Subcutaneous adipose tissue (tissue), 4 donors: ENCODE results near the gene SENP6. TPM values are rescaled to one million over a fixed set of nuclear protein-coding genes. Genes with fewer than 3 reads are reported as not detected.

Experiments used
- total RNA-seq, 4 donors: library from RNA; depleted of rRNA; stranded (reverse); fragments of >200 nt; gene quantifications; one replicate each; pipeline ENCODE4 v1.1.0, GENCODE V29; 2016
- TF ChIP-seq, protein P1 (sequence below): fragments of 450-650 bp; IDR thresholded peaks from one replicate; pipeline ENCODE4 v1.5.1; 2016; ENCODE audit warnings: low read depth, mild to moderate bottlenecking, control low read depth, antibody characterized with exemption, moderate library complexity

Gene SENP6
- total RNA-seq, 4 donors from 2014 or later, result 100 to 177 (median 105) TPM

DNA sequence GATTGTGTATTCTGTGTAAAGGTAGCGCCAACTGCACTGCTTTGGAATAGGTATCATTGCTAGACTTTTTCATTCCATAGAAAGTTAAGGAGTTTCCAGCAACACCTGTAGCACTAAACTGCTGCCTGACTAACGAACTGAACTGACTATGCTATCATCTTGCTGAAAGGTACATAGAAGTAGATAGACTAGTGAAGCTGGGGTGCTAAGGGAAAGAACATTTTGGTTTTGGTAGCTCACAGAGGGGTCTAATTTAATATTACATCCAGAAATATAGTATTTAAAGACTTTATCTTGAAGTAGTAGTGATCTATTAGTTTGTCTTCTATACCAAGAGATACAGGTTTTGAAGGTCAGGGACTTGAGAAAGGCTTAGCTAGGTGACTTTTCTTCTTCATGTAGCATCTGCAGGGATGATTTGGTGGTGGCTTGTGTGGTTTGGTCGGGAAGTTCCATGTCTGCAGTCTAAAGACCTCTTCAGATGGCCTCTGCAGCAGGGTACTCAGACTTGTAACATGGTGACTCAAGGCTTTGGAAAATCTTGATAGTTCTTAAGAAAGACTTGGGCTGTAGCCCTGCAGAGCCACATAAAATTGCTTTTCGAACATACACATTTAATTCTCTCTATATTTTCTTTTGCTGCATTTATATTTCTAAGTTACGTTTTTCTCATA is 10.2 kb downstream of the SENP6 start:
- TF ChIP-seq, protein P1, sequence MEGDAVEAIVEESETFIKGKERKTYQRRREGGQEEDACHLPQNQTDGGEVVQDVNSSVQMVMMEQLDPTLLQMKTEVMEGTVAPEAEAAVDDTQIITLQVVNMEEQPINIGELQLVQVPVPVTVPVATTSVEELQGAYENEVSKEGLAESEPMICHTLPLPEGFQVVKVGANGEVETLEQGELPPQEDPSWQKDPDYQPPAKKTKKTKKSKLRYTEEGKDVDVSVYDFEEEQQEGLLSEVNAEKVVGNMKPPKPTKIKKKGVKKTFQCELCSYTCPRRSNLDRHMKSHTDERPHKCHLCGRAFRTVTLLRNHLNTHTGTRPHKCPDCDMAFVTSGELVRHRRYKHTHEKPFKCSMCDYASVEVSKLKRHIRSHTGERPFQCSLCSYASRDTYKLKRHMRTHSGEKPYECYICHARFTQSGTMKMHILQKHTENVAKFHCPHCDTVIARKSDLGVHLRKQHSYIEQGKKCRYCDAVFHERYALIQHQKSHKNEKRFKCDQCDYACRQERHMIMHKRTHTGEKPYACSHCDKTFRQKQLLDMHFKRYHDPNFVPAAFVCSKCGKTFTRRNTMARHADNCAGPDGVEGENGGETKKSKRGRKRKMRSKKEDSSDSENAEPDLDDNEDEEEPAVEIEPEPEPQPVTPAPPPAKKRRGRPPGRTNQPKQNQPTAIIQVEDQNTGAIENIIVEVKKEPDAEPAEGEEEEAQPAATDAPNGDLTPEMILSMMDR, result no peak

DNA sequence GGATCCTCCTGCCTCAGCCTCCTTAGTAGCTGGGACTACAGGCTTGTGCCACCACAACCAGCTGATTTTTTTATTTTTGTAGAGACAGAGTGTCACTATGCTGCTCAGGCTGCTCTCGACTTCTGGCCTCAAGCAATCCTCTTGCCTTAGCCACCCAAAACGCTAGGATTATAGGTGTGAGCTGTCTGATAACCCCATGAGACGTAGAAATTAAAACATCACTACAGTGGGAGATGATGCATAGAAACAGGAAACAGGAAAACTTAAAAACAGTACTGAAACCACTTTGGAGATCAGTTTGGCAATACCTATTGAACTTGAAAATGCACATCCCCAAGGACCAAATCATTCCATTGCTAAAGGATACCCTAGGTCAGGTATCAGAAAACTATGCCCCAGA is 10.8 kb downstream of the SENP6 start:
- TF ChIP-seq, protein P1, result no peak

DNA sequence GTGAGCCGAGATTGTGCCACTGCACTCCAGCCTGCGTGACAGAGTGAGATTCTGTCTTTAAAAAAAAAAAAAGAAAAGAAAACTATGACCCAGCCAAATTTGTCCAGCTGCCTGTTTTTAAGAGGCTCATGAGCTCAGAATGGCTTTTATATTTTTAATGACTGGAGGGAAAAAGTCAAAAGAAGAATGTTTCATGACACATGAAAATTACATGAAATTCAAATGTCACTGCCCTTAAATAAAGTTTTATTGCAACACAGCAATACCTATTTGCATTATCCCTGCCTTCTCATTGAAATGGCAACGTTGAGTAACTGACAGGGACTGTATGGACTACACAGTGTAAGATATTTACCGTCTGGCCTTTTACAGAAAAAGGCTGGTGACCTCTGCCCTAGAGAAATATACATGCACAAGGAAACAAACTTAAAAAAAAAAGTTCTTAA is 11.4 kb downstream of the SENP6 start:
- TF ChIP-seq, protein P1, result no peak

DNA sequence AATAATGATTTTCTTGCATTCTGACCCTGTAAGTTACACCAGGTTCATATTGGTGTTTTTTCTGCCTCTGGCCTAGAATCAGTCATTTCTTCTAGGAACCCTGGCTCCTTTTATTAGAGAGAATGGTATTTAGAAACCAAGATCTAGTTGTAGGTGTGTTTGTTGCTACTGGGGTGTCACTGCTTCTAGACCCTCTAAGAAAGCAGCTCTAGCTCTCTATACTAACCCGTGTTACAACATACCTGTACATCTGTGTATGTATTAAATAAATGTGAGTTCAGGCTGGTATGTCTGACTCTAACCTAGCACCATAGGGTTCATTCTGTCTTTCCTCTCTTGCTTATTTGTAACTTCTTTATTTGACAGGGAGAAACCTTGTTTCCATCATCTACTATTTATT is 16.8 kb downstream of the SENP6 start:
- TF ChIP-seq, protein P1, result no peak

DNA sequence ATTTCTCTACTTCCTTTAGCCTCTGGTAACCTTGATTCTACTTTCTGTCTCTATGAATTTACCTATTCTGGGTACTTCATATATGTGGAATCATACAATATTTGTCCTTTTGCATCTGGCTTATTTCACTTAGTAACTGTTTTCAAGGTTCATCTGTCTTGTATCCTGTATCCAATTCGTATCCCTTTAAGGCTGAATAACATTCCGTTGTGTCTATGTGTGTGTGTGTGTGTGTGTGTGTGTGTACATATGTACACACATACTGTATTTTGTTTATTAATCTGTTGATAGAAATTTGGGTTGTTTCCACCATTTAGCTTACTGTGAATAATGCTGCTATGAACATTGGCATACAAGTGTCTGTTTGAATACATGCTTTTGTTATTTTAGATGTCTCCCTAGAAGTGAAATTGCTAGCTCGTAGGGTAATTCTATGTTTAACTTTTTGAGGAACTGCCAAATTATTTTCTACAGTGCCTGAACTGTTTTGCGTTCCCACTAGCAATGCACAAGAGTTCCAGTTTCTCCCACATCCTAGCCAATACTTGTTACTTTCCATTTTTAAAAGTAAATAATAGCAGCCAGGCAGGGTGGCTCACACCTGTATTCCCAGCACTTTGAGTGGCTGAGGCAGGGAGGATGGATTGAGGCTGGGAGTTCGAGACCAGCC is 17.7 kb downstream of the SENP6 start:
- TF ChIP-seq, protein P1, result no peak

DNA sequence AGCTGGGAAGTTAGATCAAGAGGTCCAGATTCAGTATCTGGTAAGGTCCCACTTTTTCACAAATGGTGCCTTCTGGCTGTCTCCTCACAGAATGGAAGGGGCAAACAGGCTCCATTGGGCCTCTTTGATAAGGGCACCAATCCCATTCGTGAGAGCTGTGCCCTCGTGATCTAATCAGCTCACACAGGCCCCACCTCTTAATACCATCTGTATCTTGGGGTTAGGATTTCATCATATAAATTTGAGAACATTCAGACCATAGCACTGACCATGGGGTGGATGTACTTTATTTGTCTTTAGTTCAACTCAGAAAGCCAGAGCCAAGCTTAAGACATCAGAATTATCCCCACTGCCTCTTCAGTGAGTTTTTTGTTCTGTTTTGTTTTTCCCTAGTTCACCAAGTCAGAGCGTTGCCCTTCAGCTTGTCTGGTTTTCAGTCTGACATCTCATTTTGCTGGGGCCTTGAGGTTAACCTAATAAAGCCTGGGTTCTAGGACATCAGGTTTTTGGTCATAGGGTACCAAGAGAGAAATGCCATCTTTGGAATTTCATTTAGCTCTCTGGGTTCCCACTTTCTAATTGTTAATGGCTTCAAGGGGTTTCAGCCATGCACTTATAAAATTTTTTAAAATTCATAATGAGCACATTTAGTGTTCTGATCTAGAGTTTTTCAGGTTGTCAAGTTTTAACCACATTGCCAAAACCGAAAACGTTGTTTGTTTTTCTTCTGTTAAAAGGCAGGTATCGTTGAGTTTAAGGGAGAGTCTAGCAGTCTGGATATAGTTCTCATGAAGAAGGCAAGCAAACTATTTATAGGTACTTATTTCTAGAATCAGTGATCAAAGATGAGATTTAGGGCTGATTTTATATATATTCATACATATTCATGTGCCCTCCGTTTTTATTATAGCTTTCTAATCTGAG is 19.0 kb downstream of the SENP6 start:
- TF ChIP-seq, protein P1, result no peak

DNA sequence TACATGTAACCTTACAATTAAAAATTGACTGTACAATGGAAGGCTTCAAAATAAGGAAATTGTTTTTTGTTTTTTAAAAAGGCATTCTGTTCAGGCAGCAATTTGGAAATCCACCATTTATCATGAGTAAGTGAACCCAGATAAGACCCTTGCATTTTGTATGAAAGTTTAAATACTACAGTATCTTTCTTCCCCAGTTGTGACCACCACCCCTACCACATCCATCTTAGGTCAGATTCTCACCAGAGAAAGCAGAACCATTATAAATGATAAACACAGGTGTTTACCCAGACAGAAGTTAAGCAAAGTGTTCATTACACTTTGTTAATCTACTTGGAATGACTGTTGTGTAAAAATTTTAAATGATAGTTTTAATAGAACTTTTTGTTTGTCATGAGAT is 20.2 kb downstream of the SENP6 start:
- TF ChIP-seq, protein P1, result no peak
